HCT116 (cell line): ENCODE results near the gene LMBRD1. TPM values are rescaled to one million over a fixed set of nuclear protein-coding genes. Genes with fewer than 3 reads are reported as not detected.

ENCODE experiments used
- ATAC-seq: fragments of 200-7000 bp; cut with Tn5 transposase; 2 replicates; pipeline ENCODE4 v1.9.1; 2020; ENCODE audit warnings: mild to moderate bottlenecking, moderate library complexity
- BruUV-seq: library from RNA; stranded (reverse); fragments of 400-500 nt; replicated peaks from 2 replicates; lab custom pipeline; 2021; lab: Mats Ljungman, UMichigan
- CTCF ChIA-PET: fragments of 300-600 bp; sonication (Branson Sonifier 250); formaldehyde crosslinking; loops from one replicate; lab custom pipeline; 2021; ENCODE audit warnings: antibody characterized with exemption; lab: Charles Lee
- POLR2A ChIA-PET: fragments of 300-600, 350-600 bp; sonication (Branson Sonifier 250); formaldehyde crosslinking; loops from one replicate; lab custom pipeline; 2021; ENCODE audit warnings: antibody characterized with exemption; lab: Charles Lee
- RAD21 ChIA-PET, 2 experiments: fragments of 300-600 bp; sonication (Branson Sonifier 250); formaldehyde crosslinking; loops; one replicate each; lab custom pipeline; 2023; ENCODE audit warnings: low total read pairs in 2 of 2; ENCODE audit not compliant: uncharacterized antibody in 2 of 2, unreplicated experiment in 2 of 2, low non-redundant PET in 1 of 2; lab: Charles Lee
- DNase-seq: peaks from one replicate; pipeline ENCODE4 v3.0.0-alpha.2; 2010; ENCODE audit warnings: low read depth, low spot score
- H2AFZ ChIP-seq: fragments of 200-600 bp; shearing (Covaris generic), sonication (generic); 2 replicates; pipeline ENCODE4 v1.6.1; 2017; ENCODE audit warnings: low read depth, mixed run types, mixed read lengths, antibody characterized with exemption, low read length; ENCODE audit not compliant: poor library complexity, severe bottlenecking
- H3K27ac ChIP-seq: 2 replicates; pipeline ENCODE4 v1.5.1; 2012; ENCODE audit warnings: low read depth, low read length
- H3K27me3 ChIP-seq: fragments of 200-600 bp; sonication (generic); 2 replicates; pipeline ENCODE4 v1.6.1; 2016; ENCODE audit warnings: mixed run types, low read length, mixed read lengths; ENCODE audit not compliant: insufficient read depth
- H3K36me3 ChIP-seq, 2 experiments: fragments of 200-500 bp in 1 of 2; fragments of 200-600 bp in 1 of 2; sonication (Bioruptor generic) in 1 of 2; sonication (generic) in 1 of 2; 2 replicates each; pipeline versions ENCODE4 v1.5.1 to v1.6.1; 2014 to 2016; ENCODE audit warnings: low read length in 2 of 2, inconsistent platforms in 1 of 2, mixed read lengths in 1 of 2, mixed run types in 1 of 2; ENCODE audit not compliant: insufficient read depth in 2 of 2, control insufficient read depth in 1 of 2
- H3K4me1 ChIP-seq, 2 experiments: fragments of 200-600 bp in 1 of 2; sonication (generic) in 1 of 2; 2 replicates each; pipeline versions ENCODE4 v1.5.1 to v1.6.1; 2012 to 2017; ENCODE audit warnings: low read length in 2 of 2, inconsistent platforms in 1 of 2, mild to moderate bottlenecking in 1 of 2, mixed read lengths in 1 of 2, mixed run types in 1 of 2, moderate library complexity in 1 of 2; ENCODE audit not compliant: insufficient read depth in 2 of 2, control insufficient read depth in 1 of 2
- H3K4me2 ChIP-seq: fragments of 200-600 bp; sonication (generic); 2 replicates; pipeline ENCODE4 v1.6.1; 2017; ENCODE audit warnings: mixed run types, low read length, mixed read lengths
- H3K4me3 ChIP-seq, 2 experiments: fragments of 200-600 bp in 1 of 2; sonication (generic) in 1 of 2; replicated peaks in 1 of 2; 2 replicates each; pipeline ENCODE4 v1.5.1; 2011 to 2016; ENCODE audit warnings: low read length in 2 of 2, control low read depth in 1 of 2, low read depth in 1 of 2, mild to moderate bottlenecking in 1 of 2, mixed read lengths in 1 of 2, mixed run types in 1 of 2
- H3K79me2 ChIP-seq: fragments of 200-600 bp; sonication (generic); 2 replicates; pipeline ENCODE4 v1.6.1; 2017; ENCODE audit warnings: mild to moderate bottlenecking, mixed run types, low read length, moderate library complexity, mixed read lengths; ENCODE audit not compliant: insufficient read depth
- H3K9ac ChIP-seq: fragments of 200-600 bp; sonication (generic); 2 replicates; pipeline ENCODE4 v1.6.1; 2016; ENCODE audit warnings: low read length, mixed read lengths
- H3K9me2 ChIP-seq: fragments of 200-600 bp; sonication (generic), shearing (Covaris generic); 2 replicates; pipeline ENCODE4 v1.6.1; 2017; ENCODE audit warnings: mixed run types, mild to moderate bottlenecking, moderate library complexity; ENCODE audit not compliant: insufficient read depth
- H3K9me3 ChIP-seq, 2 experiments: fragments of 200-500 bp in 1 of 2; fragments of 200-600 bp in 1 of 2; sonication (Bioruptor generic) in 1 of 2; sonication (generic) in 1 of 2; 2 replicates each; pipeline ENCODE4 v1.6.1; 2014 to 2017; ENCODE audit warnings: low read length in 2 of 2, mixed read lengths in 2 of 2, inconsistent platforms in 1 of 2, low read depth in 1 of 2, mild to moderate bottlenecking in 1 of 2, mixed run types in 1 of 2, moderate library complexity in 1 of 2; ENCODE audit not compliant: control insufficient read depth in 1 of 2, insufficient read depth in 1 of 2
- H4K20me1 ChIP-seq: fragments of 200-600 bp; sonication (generic), shearing (Covaris generic); 2 replicates; pipeline ENCODE4 v1.6.1; 2017; ENCODE audit warnings: mixed run types, mild to moderate bottlenecking, moderate library complexity; ENCODE audit not compliant: insufficient read depth
- ATF3 ChIP-seq: IDR thresholded peaks from 2 replicates; pipeline ENCODE4 v1.6.1; 2012
- CBX3 ChIP-seq: IDR thresholded peaks from 2 replicates; pipeline ENCODE4 v1.6.1; 2012; ENCODE audit warnings: low read depth
- CEBPB ChIP-seq: IDR thresholded peaks from 2 replicates; pipeline ENCODE4 v1.6.1; 2012; ENCODE audit warnings: low read depth
- CTCF ChIP-seq, 3 experiments: fragments of 200-600 bp in 1 of 3; sonication (generic) in 1 of 3; IDR thresholded peaks in 2 of 3; conservative IDR thresholded peaks in 1 of 3; 2 replicates each; pipeline ENCODE4 v1.5.1; 2012 to 2017; ENCODE audit warnings: low read depth in 2 of 3, low read length in 2 of 3, antibody characterized with exemption in 1 of 3, borderline replicate concordance in 1 of 3, control low read depth in 1 of 3, mild to moderate bottlenecking in 1 of 3, mixed read lengths in 1 of 3, mixed run types in 1 of 3, moderate library complexity in 1 of 3; ENCODE audit not compliant: insufficient read depth in 1 of 3
- EGR1 ChIP-seq: IDR thresholded peaks from 2 replicates; pipeline ENCODE4 v1.6.1; 2012; ENCODE audit warnings: low read depth
- ELF1 ChIP-seq: IDR thresholded peaks from 2 replicates; pipeline ENCODE4 v1.6.1; 2012; ENCODE audit warnings: low read depth, borderline replicate concordance
- EZH2 ChIP-seq: fragments of 200-600 bp; sonication (generic); IDR thresholded peaks from 2 replicates; pipeline ENCODE4 v1.6.1; 2017; ENCODE audit warnings: antibody characterized with exemption, mixed run types
- EZH2phosphoT487 ChIP-seq: fragments of 200-600 bp; IDR thresholded peaks from 2 replicates; pipeline ENCODE4 v1.6.1; 2018; ENCODE audit warnings: antibody characterized with exemption, borderline replicate concordance
- FOSL1 ChIP-seq: IDR thresholded peaks from 2 replicates; pipeline ENCODE4 v1.6.1; 2012; ENCODE audit warnings: low read depth
- JUND ChIP-seq: IDR thresholded peaks from 2 replicates; pipeline ENCODE4 v1.6.1; 2012
- POLR2AphosphoS5 ChIP-seq: IDR thresholded peaks from 2 replicates; pipeline ENCODE4 v1.6.1; 2011; ENCODE audit warnings: mild to moderate bottlenecking, low read depth, low read length, moderate library complexity
- RAD21 ChIP-seq: IDR thresholded peaks from 2 replicates; pipeline ENCODE4 v1.6.1; 2012; ENCODE audit warnings: low read depth, mild to moderate bottlenecking
- REST ChIP-seq: IDR thresholded peaks from 2 replicates; pipeline ENCODE4 v1.6.1; 2012; ENCODE audit warnings: low read depth
- SIN3A ChIP-seq: IDR thresholded peaks from 2 replicates; pipeline ENCODE4 v1.6.1; 2012; ENCODE audit warnings: low read depth
- SP1 ChIP-seq: IDR thresholded peaks from 2 replicates; pipeline ENCODE4 v1.6.1; 2012; ENCODE audit warnings: low read depth
- SRF ChIP-seq: IDR thresholded peaks from 2 replicates; pipeline ENCODE4 v1.6.1; 2012; ENCODE audit warnings: low read depth
- TCF7L2 ChIP-seq: IDR thresholded peaks from 2 replicates; pipeline ENCODE4 v1.7.0; 2011; ENCODE audit warnings: borderline replicate concordance, inconsistent platforms; ENCODE audit not compliant: insufficient read depth, insufficient read length; ENCODE audit errors: extremely low read depth
- ZNF274 ChIP-seq: fragments of 200-500 bp; sonication (Bioruptor generic); IDR thresholded peaks from 2 replicates; pipeline ENCODE4 v1.6.1; 2014; ENCODE audit warnings: mild to moderate bottlenecking, low read depth, low read length, inconsistent platforms
- intact Hi-C: fragments of 100-400 bp; cut with micrococcal nuclease; formaldehyde crosslinking; loops from 2 replicates; pipeline ENCODE4 v1.10.0; 2022
- total RNA-seq: library from RNA; stranded (reverse); gene quantifications from one replicate; pipeline ENCODE4 v1.2.1, GENCODE V29; 2021; ENCODE audit not compliant: unreplicated experiment
- TF ChIP-seq, protein P1 (sequence below): IDR thresholded peaks from 2 replicates; pipeline ENCODE4 v1.6.1; 2012
- TF ChIP-seq, protein P2 (sequence below): IDR thresholded peaks from 2 replicates; pipeline ENCODE4 v1.6.1; 2011; ENCODE audit warnings: mild to moderate bottlenecking, low read length, moderate library complexity; ENCODE audit not compliant: insufficient replicate concordance; ENCODE audit errors: extremely low read depth

The LMBRD1 gene
- total RNA-seq, 1 experiment from 2014 or later = 11.9 TPM

DNA sequence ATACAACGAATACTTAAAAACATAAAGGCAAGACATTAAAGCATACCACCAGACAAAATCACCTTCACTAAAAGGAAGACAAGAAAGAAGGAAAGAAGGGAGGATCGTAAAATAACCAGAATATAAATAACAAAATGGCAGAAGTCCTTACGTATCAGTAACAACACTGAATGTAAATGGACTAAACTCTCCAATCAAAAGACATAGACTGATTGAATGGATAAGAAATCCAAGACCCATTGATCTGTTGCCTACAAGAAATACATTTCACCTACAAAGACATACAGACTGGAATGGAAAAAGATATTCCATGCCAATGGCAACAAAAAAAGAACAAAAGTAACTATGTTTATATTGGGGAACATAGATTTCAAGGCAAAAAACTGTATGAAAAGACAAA, 74.1 kb downstream of the LMBRD1 start:
- no peak for ATAC-seq

More for the DNA sequence above, 74.1 kb downstream of the LMBRD1 start:
- no peak overlapping the region for H3K27ac ChIP-seq
- no peak for TF ChIP-seq SIN3A
- no peak for TF ChIP-seq SP1
- TF ChIP-seq CBX3 = no peak
- TF ChIP-seq SRF = no peak
- no peak for TF ChIP-seq EGR1
- TF ChIP-seq TCF7L2 = no peak
- no peak for TF ChIP-seq CEBPB
- TF ChIP-seq POLR2AphosphoS5 = no peak
- TF ChIP-seq, protein P1, sequence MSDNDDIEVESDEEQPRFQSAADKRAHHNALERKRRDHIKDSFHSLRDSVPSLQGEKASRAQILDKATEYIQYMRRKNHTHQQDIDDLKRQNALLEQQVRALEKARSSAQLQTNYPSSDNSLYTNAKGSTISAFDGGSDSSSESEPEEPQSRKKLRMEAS = no peak
- TF ChIP-seq JUND = no peak
- TF ChIP-seq, protein P2, sequence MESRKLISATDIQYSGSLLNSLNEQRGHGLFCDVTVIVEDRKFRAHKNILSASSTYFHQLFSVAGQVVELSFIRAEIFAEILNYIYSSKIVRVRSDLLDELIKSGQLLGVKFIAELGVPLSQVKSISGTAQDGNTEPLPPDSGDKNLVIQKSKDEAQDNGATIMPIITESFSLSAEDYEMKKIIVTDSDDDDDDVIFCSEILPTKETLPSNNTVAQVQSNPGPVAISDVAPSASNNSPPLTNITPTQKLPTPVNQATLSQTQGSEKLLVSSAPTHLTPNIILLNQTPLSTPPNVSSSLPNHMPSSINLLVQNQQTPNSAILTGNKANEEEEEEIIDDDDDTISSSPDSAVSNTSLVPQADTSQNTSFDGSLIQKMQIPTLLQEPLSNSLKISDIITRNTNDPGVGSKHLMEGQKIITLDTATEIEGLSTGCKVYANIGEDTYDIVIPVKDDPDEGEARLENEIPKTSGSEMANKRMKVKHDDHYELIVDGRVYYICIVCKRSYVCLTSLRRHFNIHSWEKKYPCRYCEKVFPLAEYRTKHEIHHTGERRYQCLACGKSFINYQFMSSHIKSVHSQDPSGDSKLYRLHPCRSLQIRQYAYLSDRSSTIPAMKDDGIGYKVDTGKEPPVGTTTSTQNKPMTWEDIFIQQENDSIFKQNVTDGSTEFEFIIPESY = no peak
- no peak for TF ChIP-seq ATF3
- no peak for TF ChIP-seq RAD21
- TF ChIP-seq CTCF (IDR thresholded peaks at IDR 0.05 in 2 of 3, conservative IDR thresholded peaks at IDR 0.05 in 1 of 3; ENCODE audit: borderline replicate concordance in 1 of 3, insufficient read depth in 1 of 3, low read depth in 2 of 3, low read length in 2 of 3) = no peak
- TF ChIP-seq ELF1 = no peak
- no peak for TF ChIP-seq FOSL1
- no peak for TF ChIP-seq EZH2
- TF ChIP-seq REST = no peak
- TF ChIP-seq EZH2phosphoT487 = no peak
- TF ChIP-seq ZNF274 = no peak
- TF ChIP-seq, all 23 proteins: peak for 0
- Histone ChIP-seq H3K4me3 (no peak overlapping the region), H3K4me1 (no peaks in the 10 kb centered on the region), H3K36me3 (no peaks in the 10 kb centered on the region), H3K79me2 (no peaks in the 10 kb centered on the region), H3K4me2 (no peak overlapping the region), H3K27me3 (no peaks in the 10 kb centered on the region), H2AFZ (no peak overlapping the region), H3K9me3 (no peaks in the 10 kb centered on the region), H3K9me2 (no peaks in the 10 kb centered on the region), H3K9ac (no peak overlapping the region), H4K20me1 (no peaks in the 10 kb centered on the region; the same call in 1 of the 2 replicates)
- ChIA-PET CTCF (no interaction called here), RAD21 (no interaction called here), POLR2A (no interaction called here)
- no TSS peak for BruUV-seq
- no peak for DNase-seq
- intact Hi-C loops = loop anchor here (10.0 kb wide), 1 partner anchor 848 kb away; no protein-coding TSS in a partner anchor
